GM12875 (cell line): Measurements from ENCODE around the gene AMZ2.

Source experiments
- H3K4me3 ChIP-seq: one replicate; pipeline ENCODE4 v1.5.1; 2011; ENCODE audit warnings: low read depth, low read length, control low read depth
- TF ChIP-seq, protein P1 (sequence below): IDR thresholded peaks from 2 replicates; pipeline ENCODE4 v1.5.1; 2011; ENCODE audit warnings: low read depth, mild to moderate bottlenecking, control low read depth, inconsistent platforms, low read length, moderate library complexity, borderline replicate concordance; ENCODE audit not compliant: insufficient read depth

Gene AMZ2

DNA sequence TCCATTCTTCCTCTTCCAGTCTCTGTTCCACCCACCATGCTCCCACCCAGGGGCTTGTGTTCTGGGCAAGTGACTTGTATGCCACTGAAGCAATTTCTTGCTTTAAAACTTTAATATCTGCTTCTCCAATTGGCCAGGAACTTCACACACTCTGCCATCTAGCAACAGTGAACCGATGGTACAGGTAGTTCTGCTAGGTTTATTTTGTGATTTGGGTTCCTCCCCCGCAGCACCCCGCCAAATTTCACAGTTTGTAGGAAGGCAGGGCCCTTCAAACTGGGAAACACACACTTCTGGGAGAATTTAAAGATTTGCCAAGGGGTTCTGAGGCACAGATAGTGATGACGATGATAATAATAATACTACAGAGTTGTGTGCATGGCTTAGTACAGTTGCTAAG lies 46.8 kb downstream of the AMZ2 start:
- TF ChIP-seq, protein P1, sequence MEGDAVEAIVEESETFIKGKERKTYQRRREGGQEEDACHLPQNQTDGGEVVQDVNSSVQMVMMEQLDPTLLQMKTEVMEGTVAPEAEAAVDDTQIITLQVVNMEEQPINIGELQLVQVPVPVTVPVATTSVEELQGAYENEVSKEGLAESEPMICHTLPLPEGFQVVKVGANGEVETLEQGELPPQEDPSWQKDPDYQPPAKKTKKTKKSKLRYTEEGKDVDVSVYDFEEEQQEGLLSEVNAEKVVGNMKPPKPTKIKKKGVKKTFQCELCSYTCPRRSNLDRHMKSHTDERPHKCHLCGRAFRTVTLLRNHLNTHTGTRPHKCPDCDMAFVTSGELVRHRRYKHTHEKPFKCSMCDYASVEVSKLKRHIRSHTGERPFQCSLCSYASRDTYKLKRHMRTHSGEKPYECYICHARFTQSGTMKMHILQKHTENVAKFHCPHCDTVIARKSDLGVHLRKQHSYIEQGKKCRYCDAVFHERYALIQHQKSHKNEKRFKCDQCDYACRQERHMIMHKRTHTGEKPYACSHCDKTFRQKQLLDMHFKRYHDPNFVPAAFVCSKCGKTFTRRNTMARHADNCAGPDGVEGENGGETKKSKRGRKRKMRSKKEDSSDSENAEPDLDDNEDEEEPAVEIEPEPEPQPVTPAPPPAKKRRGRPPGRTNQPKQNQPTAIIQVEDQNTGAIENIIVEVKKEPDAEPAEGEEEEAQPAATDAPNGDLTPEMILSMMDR: no peak
- no peak overlapping the region for H3K4me3 ChIP-seq

DNA sequence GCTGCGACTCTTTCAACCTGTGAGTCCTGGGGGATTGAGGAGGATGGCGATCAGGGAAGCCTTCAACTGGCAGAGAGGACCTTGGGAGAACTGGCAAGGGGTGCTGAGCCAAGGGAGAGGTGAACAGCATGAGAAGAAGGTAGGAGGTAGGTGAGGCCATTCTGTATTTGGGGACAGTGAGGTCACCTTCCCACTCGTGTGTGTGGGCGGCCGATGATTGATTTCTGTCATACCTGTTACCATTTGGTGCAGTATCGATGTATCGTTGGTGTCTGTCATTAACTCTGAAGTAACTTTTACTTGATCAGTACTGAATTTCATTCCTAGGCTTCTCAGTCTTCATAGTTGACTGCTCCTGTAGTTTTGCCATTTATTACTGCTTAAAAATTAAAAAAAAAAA lies 47.2 kb downstream of the AMZ2 start:
- TF ChIP-seq, protein P1: no peak
- H3K4me3 ChIP-seq: no peak overlapping the region

DNA sequence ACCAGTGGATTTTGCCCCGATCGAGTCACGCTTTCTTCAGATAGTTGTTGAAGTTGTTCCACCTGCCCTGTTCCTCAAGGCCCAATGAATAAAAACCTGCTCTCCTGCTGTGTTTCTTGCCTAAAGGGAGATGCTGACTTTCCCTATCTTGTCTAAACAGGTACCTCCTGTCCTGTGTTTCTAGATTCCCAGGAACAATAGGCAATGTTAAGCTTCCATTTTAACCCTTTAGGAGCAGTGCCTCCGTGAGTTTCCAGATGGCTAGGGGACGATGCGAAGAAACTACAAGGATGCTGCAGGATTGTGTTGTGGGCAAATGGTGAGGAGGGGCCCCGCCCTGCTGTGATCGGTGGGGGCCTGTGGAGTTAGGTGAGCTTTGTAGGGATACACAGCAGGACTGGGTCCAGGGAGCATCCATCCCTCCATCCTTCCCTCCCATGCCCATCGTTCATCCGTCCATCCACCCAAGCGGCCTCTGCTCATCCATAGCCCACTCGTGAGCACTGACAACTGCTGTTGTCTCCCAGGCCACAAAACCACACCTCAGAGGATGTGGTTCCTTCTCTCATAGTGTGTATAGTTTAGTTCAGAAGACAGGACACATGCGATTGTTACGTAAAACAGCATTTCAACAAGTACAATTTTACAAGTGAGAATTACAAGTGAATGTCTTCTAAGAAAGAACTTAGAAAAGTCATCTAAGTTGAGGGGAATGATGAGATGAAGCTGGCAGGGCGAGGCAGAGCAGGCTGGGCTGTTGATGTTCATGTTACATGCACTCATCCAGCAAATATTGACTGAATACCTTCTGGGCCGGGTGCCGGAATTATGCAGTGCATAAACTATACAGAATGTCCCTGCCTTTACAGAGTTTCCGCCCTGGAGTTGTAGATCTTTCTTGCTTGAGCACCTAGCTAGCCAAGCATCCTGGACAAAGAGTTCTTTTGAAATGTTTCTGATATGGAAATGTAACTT lies 48.7 kb downstream of the AMZ2 start:
- no peak overlapping the region for H3K4me3 ChIP-seq
- TF ChIP-seq, protein P1: no peak

DNA sequence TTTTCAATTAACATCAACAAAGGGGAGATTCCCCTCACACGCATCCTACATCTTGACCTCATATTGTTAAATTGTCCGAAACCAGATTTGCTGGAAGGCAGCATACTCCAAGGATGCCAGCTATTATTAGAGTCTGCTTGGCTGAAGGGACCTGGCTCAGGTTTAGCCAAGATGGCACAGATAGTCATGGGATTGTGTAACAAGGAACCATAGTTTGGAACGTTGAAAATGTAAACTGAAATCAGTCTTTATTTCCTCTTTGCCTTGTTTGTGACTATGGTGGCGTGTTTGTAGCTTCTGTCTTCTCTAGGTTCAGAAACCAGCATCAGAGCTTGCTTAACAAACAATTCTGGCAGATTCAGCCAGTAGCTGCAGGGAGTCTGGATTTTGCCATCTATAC lies 49.4 kb downstream of the AMZ2 start:
- no peak overlapping the region for H3K4me3 ChIP-seq
- TF ChIP-seq, protein P1: no peak

DNA sequence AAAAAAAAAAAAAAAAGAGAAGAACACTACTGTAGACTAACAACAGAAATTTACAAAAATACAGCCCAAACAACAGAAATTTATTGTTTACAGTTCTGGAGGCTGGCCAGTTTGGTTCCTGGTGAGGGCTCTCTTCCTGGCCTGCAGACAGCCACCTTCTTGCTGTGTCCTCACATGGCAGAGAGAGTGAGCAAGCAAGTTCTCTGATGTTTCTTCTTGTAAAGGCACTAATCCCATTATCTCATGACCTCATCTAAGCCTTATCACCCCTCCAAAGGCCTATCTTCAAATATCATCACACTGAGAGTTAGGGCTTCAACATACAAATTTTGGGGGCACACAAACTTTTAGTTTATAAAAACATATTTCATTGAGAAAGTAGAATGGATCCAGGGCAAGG lies 50.8 kb downstream of the AMZ2 start:
- no peak overlapping the region for H3K4me3 ChIP-seq

DNA sequence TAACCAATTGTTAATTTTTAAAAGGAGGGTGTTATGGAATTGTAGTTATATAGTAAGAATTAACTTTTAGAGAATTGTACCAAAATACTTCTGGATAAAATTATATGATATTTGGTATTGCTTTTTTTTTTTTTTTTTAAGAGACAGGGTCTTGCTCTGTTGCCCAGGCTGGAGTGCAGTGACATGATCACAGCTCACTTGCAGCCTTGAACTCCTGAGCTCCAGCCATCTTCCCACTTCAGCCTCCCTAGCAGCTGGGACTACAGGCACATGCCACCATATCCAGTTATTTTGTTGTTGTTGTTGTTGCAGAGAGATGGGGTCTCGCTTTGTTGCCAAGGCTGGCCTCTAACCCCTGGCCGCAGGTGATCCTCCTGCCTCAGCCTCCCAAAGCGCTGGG lies 52.0 kb downstream of the AMZ2 start:
- no peak overlapping the region for H3K4me3 ChIP-seq
- TF ChIP-seq, protein P1: no peak

More for the DNA sequence above, 50.8 kb downstream of the AMZ2 start:
- TF ChIP-seq, protein P1: no peak

DNA sequence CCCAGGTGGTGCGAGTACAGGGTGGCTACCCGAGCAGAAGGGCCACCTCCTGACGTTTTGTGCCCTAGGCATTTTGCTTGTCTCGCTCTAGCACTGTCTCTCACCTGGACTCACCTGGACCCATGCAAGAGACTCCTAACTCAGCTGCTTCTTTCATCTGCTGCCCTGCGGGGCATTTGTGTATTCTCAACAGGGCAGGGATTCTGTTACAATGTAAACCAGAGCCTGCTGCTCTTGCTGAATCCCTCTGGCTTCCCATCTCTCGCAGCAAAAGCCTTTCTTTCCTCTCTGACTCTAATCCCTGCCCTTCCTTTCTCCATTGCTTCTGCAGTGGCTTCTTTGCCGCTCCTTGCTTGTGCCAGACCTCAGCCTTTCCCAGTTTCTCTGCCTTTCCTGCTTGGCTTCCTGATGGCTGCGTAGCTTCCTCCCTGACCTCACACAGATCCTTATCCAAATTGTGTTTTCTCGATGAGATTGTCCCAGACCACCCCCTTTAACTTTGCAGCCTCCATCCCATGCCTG lies 53.7 kb downstream of the AMZ2 start:
- no peak overlapping the region for H3K4me3 ChIP-seq
- TF ChIP-seq, protein P1: no peak
